GM12878 (cell line): ENCODE data around the gene HSPA4. TPM values are rescaled to one million over a fixed set of nuclear protein-coding genes. Genes with fewer than 3 reads are reported as not detected.
A peak's percentile ranks its signal among the peaks of the same experiment; 100 is the strongest.

Source experiments
- CHD2 ChIP-seq: IDR thresholded peaks from 2 replicates; pipeline ENCODE4 v1.6.1; 2011; ENCODE audit warnings: low read depth, low read length, improper control_type of control experiment, borderline replicate concordance
- ELK1 ChIP-seq: IDR thresholded peaks from 2 replicates; pipeline ENCODE4 v1.6.1; 2012; ENCODE audit warnings: low read depth, low read length, improper control_type of control experiment
- FOXK2 ChIP-seq: fragments of 450-650 bp; IDR thresholded peaks from 2 replicates; pipeline ENCODE4 v1.6.1; 2017; ENCODE audit warnings: mild to moderate bottlenecking, moderate library complexity
- FOXM1 ChIP-seq: IDR thresholded peaks from 2 replicates; pipeline ENCODE4 v1.6.1; 2012; ENCODE audit warnings: low read depth, mild to moderate bottlenecking, inconsistent platforms, low read length, moderate library complexity
- GATAD2B ChIP-seq: fragments of 450-650 bp; conservative IDR thresholded peaks from 2 replicates; pipeline ENCODE4 v1.6.1; 2017; ENCODE audit warnings: low read depth, mild to moderate bottlenecking, moderate library complexity
- IKZF1 ChIP-seq: fragments of 450-650 bp; conservative IDR thresholded peaks from 2 replicates; pipeline ENCODE4 v1.6.1; 2017; ENCODE audit warnings: antibody characterized with exemption, mild to moderate bottlenecking
- KDM1A ChIP-seq: fragments of 200-600 bp; sonication (generic); IDR thresholded peaks from 2 replicates; pipeline ENCODE4 v1.6.1; 2016; ENCODE audit warnings: borderline replicate concordance
- MYB ChIP-seq: fragments of 150-350 bp; IDR thresholded peaks from 2 replicates; pipeline ENCODE4 v1.6.1; 2014; ENCODE audit warnings: mild to moderate bottlenecking, low read depth, low read length, borderline replicate concordance
- NFXL1 ChIP-seq: fragments of 450-650 bp; IDR thresholded peaks from 2 replicates; pipeline ENCODE4 v1.6.1; 2017; ENCODE audit warnings: antibody characterized with exemption, mild to moderate bottlenecking, borderline replicate concordance
- POLR2A ChIP-seq: IDR thresholded peaks from 2 replicates; pipeline ENCODE4 v1.6.1; 2011; ENCODE audit warnings: low read depth, mild to moderate bottlenecking, low read length
- RAD21 ChIP-seq: IDR thresholded peaks from 2 replicates; pipeline ENCODE4 v1.6.1; 2011; ENCODE audit warnings: mild to moderate bottlenecking, low read depth, low read length, moderate library complexity; ENCODE audit not compliant: insufficient read depth
- RELA ChIP-seq: fragments of 450-650 bp; IDR thresholded peaks from 2 replicates; pipeline ENCODE4 v1.8.0; 2014; ENCODE audit warnings: borderline replicate concordance; ENCODE audit not compliant: partially characterized antibody
- SMC3 ChIP-seq: IDR thresholded peaks from 2 replicates; pipeline ENCODE4 v1.6.1; 2011; ENCODE audit warnings: low read length, improper control_type of control experiment, borderline replicate concordance
- STAT1 ChIP-seq: fragments of 450-650 bp; conservative IDR thresholded peaks from 2 replicates; pipeline ENCODE4 v1.6.1; 2014; ENCODE audit warnings: antibody characterized with exemption, mild to moderate bottlenecking
- SUPT20H ChIP-seq: IDR thresholded peaks from 2 replicates; pipeline ENCODE4 v1.6.1; 2011; ENCODE audit warnings: low read depth, mild to moderate bottlenecking, low read length, moderate library complexity, borderline replicate concordance; ENCODE audit not compliant: control insufficient read depth
- TCF12 ChIP-seq: IDR thresholded peaks from 2 replicates; pipeline ENCODE4 v1.6.1; 2011; ENCODE audit warnings: low read depth, mild to moderate bottlenecking, low read length
- TCF3 ChIP-seq: IDR thresholded peaks from 2 replicates; pipeline ENCODE4 v1.6.1; 2012; ENCODE audit warnings: low read depth, mild to moderate bottlenecking, low read length, borderline replicate concordance; ENCODE audit not compliant: insufficient read depth
- YY1 ChIP-seq: IDR thresholded peaks from 2 replicates; pipeline ENCODE4 v1.6.1; 2011; ENCODE audit warnings: low read depth, mild to moderate bottlenecking, low read length
- ZNF24 ChIP-seq: fragments of 450-650 bp; IDR thresholded peaks from 2 replicates; pipeline ENCODE4 v1.6.1; 2017; ENCODE audit warnings: antibody characterized with exemption, mild to moderate bottlenecking
- polyA plus RNA-seq, 11 experiments: library from polyadenylated mRNA; depleted of rRNA in 4 of 11; unstranded in 6 of 11; stranded (reverse) in 5 of 11; fragments of >200 nt; fragmentation: Nextera tagmentation in 4 of 11; fragmentation: Illumina TruSeq in 1 of 11; extraction: Ambion mirVana in 4 of 11; extraction: Trizol in 1 of 11; gene quantifications; 1 replicate in 1 of 11; 2 replicates in 10 of 11; pipeline versions ENCODE4 v1.2.1 to v1.2.3, GENCODE V29; 2011 to 2016; ENCODE audit warnings: inconsistent platforms in 2 of 11, missing spikeins in 2 of 11, low read depth in 1 of 11
- total RNA-seq, 4 experiments: library from RNA; depleted of rRNA in 3 of 4; stranded (reverse); fragments of >200 nt in 3 of 4; fragmentation: Illumina TruSeq in 1 of 4; extraction: Trizol in 1 of 4; gene quantifications; 2 replicates each; pipeline versions ENCODE4 v1.2.1 to v1.2.3, GENCODE V29; 2013 to 2021
- TF ChIP-seq, protein P1 (sequence below): IDR thresholded peaks from 2 replicates; pipeline ENCODE4 v1.6.1; 2012; ENCODE audit warnings: improper control_type of control experiment, low read depth, low read length; ENCODE audit not compliant: insufficient replicate concordance
- TF ChIP-seq, protein P2 (sequence below), 3 experiments: IDR thresholded peaks in 2 of 3; conservative IDR thresholded peaks in 1 of 3; 2 replicates each; pipeline ENCODE4 v1.5.1; 2011; ENCODE audit warnings: low read depth in 3 of 3, low read length in 3 of 3, mild to moderate bottlenecking in 3 of 3, control low read depth in 2 of 3, moderate library complexity in 2 of 3, inconsistent platforms in 1 of 3, mixed read lengths in 1 of 3; ENCODE audit not compliant: control insufficient read depth in 2 of 3, insufficient read depth in 1 of 3; ENCODE audit errors: extremely low read depth in 1 of 3

HSPA4 gene
- total and polyA plus RNA-seq, 10 of the 15 experiments (the other 5 are each of a cell fraction or from before 2014, with no cell fraction given): 61.6 to 234 (median 116) TPM

GRCh38 chr5:133052317-133053175, 733 bp downstream of the HSPA4 start (continued):
- TF ChIP-seq, protein P1, sequence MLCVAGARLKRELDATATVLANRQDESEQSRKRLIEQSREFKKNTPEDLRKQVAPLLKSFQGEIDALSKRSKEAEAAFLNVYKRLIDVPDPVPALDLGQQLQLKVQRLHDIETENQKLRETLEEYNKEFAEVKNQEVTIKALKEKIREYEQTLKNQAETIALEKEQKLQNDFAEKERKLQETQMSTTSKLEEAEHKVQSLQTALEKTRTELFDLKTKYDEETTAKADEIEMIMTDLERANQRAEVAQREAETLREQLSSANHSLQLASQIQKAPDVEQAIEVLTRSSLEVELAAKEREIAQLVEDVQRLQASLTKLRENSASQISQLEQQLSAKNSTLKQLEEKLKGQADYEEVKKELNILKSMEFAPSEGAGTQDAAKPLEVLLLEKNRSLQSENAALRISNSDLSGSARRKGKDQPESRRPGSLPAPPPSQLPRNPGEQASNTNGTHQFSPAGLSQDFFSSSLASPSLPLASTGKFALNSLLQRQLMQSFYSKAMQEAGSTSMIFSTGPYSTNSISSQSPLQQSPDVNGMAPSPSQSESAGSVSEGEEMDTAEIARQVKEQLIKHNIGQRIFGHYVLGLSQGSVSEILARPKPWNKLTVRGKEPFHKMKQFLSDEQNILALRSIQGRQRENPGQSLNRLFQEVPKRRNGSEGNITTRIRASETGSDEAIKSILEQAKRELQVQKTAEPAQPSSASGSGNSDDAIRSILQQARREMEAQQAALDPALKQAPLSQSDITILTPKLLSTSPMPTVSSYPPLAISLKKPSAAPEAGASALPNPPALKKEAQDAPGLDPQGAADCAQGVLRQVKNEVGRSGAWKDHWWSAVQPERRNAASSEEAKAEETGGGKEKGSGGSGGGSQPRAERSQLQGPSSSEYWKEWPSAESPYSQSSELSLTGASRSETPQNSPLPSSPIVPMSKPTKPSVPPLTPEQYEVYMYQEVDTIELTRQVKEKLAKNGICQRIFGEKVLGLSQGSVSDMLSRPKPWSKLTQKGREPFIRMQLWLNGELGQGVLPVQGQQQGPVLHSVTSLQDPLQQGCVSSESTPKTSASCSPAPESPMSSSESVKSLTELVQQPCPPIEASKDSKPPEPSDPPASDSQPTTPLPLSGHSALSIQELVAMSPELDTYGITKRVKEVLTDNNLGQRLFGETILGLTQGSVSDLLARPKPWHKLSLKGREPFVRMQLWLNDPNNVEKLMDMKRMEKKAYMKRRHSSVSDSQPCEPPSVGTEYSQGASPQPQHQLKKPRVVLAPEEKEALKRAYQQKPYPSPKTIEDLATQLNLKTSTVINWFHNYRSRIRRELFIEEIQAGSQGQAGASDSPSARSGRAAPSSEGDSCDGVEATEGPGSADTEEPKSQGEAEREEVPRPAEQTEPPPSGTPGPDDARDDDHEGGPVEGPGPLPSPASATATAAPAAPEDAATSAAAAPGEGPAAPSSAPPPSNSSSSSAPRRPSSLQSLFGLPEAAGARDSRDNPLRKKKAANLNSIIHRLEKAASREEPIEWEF: no peak
- peak; percentile 42; the same call in 1 of the 2 replicates for TF ChIP-seq GATAD2B
- TF ChIP-seq SMC3: 0 out of 2 replicates have a peak, but pooled peaks have one; percentile 1
- TF ChIP-seq, protein P2, sequence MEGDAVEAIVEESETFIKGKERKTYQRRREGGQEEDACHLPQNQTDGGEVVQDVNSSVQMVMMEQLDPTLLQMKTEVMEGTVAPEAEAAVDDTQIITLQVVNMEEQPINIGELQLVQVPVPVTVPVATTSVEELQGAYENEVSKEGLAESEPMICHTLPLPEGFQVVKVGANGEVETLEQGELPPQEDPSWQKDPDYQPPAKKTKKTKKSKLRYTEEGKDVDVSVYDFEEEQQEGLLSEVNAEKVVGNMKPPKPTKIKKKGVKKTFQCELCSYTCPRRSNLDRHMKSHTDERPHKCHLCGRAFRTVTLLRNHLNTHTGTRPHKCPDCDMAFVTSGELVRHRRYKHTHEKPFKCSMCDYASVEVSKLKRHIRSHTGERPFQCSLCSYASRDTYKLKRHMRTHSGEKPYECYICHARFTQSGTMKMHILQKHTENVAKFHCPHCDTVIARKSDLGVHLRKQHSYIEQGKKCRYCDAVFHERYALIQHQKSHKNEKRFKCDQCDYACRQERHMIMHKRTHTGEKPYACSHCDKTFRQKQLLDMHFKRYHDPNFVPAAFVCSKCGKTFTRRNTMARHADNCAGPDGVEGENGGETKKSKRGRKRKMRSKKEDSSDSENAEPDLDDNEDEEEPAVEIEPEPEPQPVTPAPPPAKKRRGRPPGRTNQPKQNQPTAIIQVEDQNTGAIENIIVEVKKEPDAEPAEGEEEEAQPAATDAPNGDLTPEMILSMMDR (IDR thresholded peaks at IDR 0.05 in 2 of 3, conservative IDR thresholded peaks at IDR 0.05 in 1 of 3; ENCODE audit: control insufficient read depth in 2 of 3, extremely low read depth in 1 of 3, insufficient read depth in 1 of 3, low read depth in 3 of 3, low read length in 3 of 3): no peak
- TF ChIP-seq RELA: no peak
- TF ChIP-seq ELK1: 0 out of 2 replicates have a peak, but pooled peaks have one; percentile 51
- no peak for TF ChIP-seq TCF3
- TF ChIP-seq NFXL1: no peak
- no peak for TF ChIP-seq ZNF24
- no peak for TF ChIP-seq SUPT20H
- peak; percentile 19 for TF ChIP-seq IKZF1
- TF ChIP-seq CHD2: peak; percentile 39; the same call in 1 of the 2 replicates
- TF ChIP-seq MYB: no peak
- no peak for TF ChIP-seq YY1
- no peak for TF ChIP-seq RAD21
- TF ChIP-seq FOXM1: no peak
- no peak for TF ChIP-seq STAT1
- TF ChIP-seq POLR2A: no peak; the same call in 1 of the 2 replicates
- no peak for TF ChIP-seq KDM1A
- TF ChIP-seq FOXK2: no peak
- TF ChIP-seq TCF12: no peak
